ENCODE data around the gene BCORL1.
A peak's percentile ranks its signal among the peaks of the same experiment; 100 is the strongest.

Gene BCORL1

DNA sequence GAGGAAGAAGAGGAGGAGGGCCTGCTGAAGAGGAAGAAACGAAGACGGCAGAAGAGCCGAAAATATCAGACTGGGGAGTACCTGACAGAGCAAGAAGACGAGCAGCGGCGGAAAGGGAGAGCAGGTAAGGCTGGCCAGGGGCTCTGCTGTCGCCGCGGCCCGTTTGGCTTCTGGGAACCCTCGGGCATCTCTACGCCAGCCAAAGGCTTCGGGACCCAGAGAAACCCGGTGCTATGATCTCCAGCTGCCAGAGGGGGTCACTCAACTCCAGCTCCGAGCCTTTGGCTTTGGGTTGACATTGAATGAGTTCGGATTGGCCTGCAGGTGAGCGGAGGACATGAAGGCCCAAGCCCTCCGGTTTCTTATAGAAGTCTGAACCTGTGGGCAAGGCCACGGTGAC lies 42.8 kb downstream of the BCORL1 start:
- Histone ChIP-seq H3K9ac (ENCODE audit: low read length) (no peak overlapping the region), H3K4me3 (ENCODE audit: low read length) (no peak overlapping the region), H3K27me3 (ENCODE audit: control insufficient read depth, insufficient read depth, low read length) (no peaks in the 10 kb centered on the region), H3K4me1 (ENCODE audit: control insufficient read depth, insufficient read depth, low read length) (no peaks in the 10 kb centered on the region), H3K27ac (ENCODE audit: low read depth, low read length) (no peak overlapping the region), H3K36me3 (ENCODE audit: control insufficient read depth, insufficient read depth, low read length) (peaks cover 5% of the 10 kb centered on the region)

DNA sequence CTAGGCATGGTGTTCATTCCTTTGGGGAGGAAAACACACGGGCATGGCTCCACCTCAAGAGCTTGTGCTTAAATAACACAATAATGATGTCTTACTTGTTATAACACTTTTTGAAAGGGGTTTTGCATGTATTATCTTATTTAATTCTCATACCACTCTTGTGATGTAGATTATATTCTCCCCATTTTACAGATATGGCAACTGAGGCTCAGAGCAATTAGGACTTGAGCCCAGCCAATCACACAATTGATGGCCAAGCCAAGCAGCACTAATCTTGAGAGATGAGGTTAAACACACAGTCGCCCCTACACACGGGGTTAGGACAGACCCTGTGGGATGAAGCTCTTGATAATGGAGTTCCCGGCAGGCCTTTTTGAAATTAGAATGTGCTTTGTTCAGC lies 45.1 kb downstream of the BCORL1 start:
- H3K9ac ChIP-seq (ENCODE audit: low read length): no peak overlapping the region
- no peaks in the 10 kb centered on the region for H3K4me1 ChIP-seq (ENCODE audit: control insufficient read depth, insufficient read depth, low read length)
- H3K4me3 ChIP-seq (ENCODE audit: low read length): no peak overlapping the region
- H3K27ac ChIP-seq (ENCODE audit: low read depth, low read length): no peak overlapping the region
- no peaks in the 10 kb centered on the region for H3K27me3 ChIP-seq (ENCODE audit: control insufficient read depth, insufficient read depth, low read length)
- H3K36me3 ChIP-seq (ENCODE audit: control insufficient read depth, insufficient read depth, low read length): peaks cover 11% of the 10 kb centered on the region

DNA sequence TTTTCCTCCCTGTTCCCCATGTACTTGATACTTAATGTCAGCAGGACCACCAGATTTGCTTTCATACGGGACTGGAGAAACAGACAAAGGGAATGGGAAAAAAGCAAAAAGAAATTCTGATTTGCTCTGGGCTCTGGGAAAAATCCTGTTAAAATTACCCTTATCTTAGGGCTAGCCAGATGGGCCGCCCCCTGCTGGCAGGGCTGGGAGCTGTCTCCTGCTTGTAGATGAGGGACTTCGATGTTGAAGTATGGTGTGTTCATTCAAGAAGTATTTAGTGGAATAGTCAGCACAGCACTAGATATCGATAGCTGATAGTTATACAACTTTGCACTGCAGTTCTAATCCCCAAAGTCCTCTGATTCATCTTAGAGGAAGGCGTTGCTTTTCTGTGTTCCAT lies 45.8 kb downstream of the BCORL1 start:
- Histone ChIP-seq H3K36me3 (ENCODE audit: control insufficient read depth, insufficient read depth, low read length) (peaks cover 11% of the 10 kb centered on the region), H3K9ac (ENCODE audit: low read length) (no peak overlapping the region), H3K4me1 (ENCODE audit: control insufficient read depth, insufficient read depth, low read length) (no peaks in the 10 kb centered on the region), H3K4me3 (ENCODE audit: low read length) (no peak overlapping the region), H3K27me3 (ENCODE audit: control insufficient read depth, insufficient read depth, low read length) (no peaks in the 10 kb centered on the region), H3K27ac (ENCODE audit: low read depth, low read length) (no peak overlapping the region)

DNA sequence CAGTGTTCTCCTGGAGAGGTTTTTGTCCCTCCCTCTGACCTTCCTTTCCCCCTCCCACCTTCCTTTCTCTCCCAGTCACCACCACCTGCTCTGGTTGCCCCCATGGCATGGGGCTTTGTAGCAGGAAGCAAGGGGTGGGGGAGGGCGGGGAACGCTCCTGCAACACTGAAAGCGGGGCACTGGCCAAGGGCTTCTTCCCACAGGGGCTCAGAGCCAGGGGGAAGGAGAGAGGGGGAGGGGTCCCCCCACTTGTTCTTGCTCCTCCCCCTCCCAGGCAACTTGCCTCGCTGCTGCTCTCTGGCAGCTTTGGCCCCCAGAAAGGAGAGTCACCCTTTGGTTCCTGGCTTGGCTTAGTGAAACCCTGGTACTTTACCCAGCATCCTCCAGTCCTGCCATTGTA lies 48.4 kb downstream of the BCORL1 start:
- H3K27me3 ChIP-seq (ENCODE audit: control insufficient read depth, insufficient read depth, low read length): no peaks in the 10 kb centered on the region

DNA sequence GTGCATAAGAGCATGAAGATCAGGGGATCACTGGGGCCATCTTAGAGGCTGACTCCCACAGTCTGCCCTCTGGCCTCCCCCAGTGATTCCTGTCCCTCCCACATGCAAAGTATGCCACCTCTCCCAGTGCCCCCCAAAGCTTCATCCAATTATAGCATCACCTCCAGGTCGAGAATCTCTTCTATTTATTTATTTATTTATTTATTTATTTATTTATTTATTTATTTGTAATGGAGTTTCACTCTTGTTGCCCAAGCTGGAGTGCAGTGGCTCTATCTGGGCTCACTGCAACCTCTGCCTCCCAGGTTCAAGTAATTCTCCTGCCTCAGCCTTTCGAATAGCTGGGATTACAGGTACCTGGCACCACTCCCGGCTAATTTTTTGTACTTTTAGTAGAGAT lies 50.1 kb downstream of the BCORL1 start:
- Histone ChIP-seq H3K36me3 (ENCODE audit: control insufficient read depth, insufficient read depth, low read length) (peaks cover 20% of the 10 kb centered on the region), H3K27me3 (ENCODE audit: control insufficient read depth, insufficient read depth, low read length) (no peaks in the 10 kb centered on the region), H3K4me3 (ENCODE audit: low read length) (no peak overlapping the region), H3K9ac (ENCODE audit: low read length) (no peak overlapping the region), H3K27ac (ENCODE audit: low read depth, low read length) (no peak overlapping the region), H3K4me1 (ENCODE audit: control insufficient read depth, insufficient read depth, low read length) (no peaks in the 10 kb centered on the region)

More for the DNA sequence above, 48.4 kb downstream of the BCORL1 start:
- Histone ChIP-seq H3K36me3 (ENCODE audit: control insufficient read depth, insufficient read depth, low read length) (peaks cover 15% of the 10 kb centered on the region), H3K9ac (ENCODE audit: low read length) (no peak overlapping the region), H3K27ac (ENCODE audit: low read depth, low read length) (no peak overlapping the region), H3K4me3 (ENCODE audit: low read length) (no peak overlapping the region), H3K4me1 (ENCODE audit: control insufficient read depth, insufficient read depth, low read length) (no peaks in the 10 kb centered on the region)

DNA sequence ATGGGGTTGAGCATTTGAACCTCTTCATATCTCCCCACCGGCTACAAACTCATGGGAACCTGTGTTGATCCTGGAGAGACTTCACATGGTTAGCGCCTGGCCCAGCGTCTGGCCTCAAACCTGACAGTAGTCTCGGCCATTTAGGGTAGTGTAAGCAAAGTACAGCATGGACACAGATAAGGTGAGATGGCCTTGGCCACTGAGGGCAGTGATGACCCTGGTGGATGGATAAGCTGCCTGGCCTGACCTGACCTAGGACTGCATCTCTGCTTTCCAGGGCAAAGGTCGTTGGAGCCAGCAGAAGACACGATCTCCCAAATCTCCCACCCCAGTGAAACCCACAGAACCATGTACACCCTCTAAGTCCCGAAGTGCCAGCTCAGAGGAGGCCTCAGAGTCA lies 51.7 kb downstream of the BCORL1 start:
- H3K27me3 ChIP-seq (ENCODE audit: control insufficient read depth, insufficient read depth, low read length): no peaks in the 10 kb centered on the region
- H3K9ac ChIP-seq (ENCODE audit: low read length): no peak overlapping the region
- no peak overlapping the region for H3K27ac ChIP-seq (ENCODE audit: low read depth, low read length)
- H3K4me3 ChIP-seq (ENCODE audit: low read length): no peak overlapping the region
- no peaks in the 10 kb centered on the region for H3K4me1 ChIP-seq (ENCODE audit: control insufficient read depth, insufficient read depth, low read length)
- peaks cover 25% of the 10 kb centered on the region for H3K36me3 ChIP-seq (ENCODE audit: control insufficient read depth, insufficient read depth, low read length)

DNA sequence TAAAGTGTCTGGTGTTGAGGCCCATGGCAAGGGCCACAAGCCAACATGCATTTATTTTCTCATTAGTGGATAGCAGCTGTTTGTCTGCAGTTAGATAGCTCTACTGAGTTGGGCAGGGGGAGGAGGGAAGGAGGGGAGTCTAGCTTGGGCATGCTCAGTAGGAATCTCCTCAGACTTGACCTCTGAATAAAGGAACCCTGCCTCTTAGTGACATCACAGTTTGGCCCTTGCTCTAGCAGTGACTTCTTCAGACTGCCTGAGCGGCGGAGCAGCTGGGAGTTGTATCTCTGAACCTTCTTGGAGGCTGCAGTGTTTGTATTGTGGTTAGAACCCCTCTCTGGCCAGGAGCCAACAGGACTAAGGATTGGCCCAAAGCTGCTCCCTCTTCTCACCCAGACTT lies 57.4 kb downstream of the BCORL1 start:
- H3K4me1 ChIP-seq (ENCODE audit: control insufficient read depth, insufficient read depth, low read length): no peaks in the 10 kb centered on the region
- peaks cover 16% of the 10 kb centered on the region for H3K36me3 ChIP-seq (ENCODE audit: control insufficient read depth, insufficient read depth, low read length)
- no peaks in the 10 kb centered on the region for H3K27me3 ChIP-seq (ENCODE audit: control insufficient read depth, insufficient read depth, low read length)
- no peak overlapping the region for H3K9ac ChIP-seq (ENCODE audit: low read length)
- no peak overlapping the region for H3K27ac ChIP-seq (ENCODE audit: low read depth, low read length)
- no peak overlapping the region for H3K4me3 ChIP-seq (ENCODE audit: low read length)

DNA sequence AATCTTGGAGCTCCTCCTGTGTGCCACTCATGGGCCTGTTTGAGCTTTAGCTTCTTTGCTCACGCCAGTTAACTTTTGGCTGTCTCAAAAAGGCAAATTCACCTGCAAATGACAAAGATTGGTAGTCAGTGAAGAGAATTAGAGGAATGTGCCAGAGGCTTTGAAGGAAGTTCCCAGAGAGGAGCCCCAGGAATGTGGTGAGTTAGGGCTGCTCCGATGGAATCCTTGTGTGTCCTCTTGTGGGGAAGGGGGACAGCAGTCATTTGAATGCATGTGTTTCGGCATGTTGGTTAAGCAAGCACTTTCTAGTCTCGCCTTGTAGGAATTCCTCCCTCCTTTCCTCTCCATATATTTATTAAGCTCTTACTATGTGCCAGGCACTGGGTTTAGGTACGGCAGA lies 65.0 kb downstream of the BCORL1 start:
- no peaks in the 10 kb centered on the region for H3K4me1 ChIP-seq (ENCODE audit: control insufficient read depth, insufficient read depth, low read length)
- H3K27ac ChIP-seq (ENCODE audit: low read depth, low read length): no peak overlapping the region
- no peak overlapping the region for H3K9ac ChIP-seq (ENCODE audit: low read length)
- no peak overlapping the region for H3K4me3 ChIP-seq (ENCODE audit: low read length)
- no peaks in the 10 kb centered on the region for H3K27me3 ChIP-seq (ENCODE audit: control insufficient read depth, insufficient read depth, low read length)
- peaks cover 10% of the 10 kb centered on the region for H3K36me3 ChIP-seq (ENCODE audit: control insufficient read depth, insufficient read depth, low read length)

DNA sequence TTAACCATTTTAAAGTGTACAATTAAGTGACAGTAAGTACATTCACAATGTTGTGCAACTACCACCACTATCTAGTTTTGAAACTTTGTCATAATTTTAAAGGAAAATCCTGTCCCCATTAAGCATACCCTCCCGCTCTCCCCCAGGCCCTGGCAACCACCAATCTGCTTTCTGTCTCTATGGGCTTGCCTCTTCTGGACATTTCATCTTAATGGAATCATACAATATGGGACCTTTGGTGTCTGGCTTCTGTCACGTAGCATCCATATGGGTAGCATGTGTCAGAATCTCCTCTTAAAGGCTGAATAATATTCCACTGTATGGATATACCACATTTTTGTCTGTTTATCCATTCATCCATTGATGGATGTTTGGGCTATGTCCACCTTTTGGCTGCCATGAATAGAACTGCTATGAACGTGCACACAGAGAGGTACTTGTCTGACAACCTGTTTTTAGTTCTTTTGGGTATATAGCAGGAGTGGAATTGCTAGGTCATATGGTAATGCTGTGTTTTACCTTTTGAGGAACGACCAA lies 66.3 kb downstream of the BCORL1 start:
- Histone ChIP-seq H3K4me3 (ENCODE audit: low read length) (no peak overlapping the region), H3K27me3 (ENCODE audit: control insufficient read depth, insufficient read depth, low read length) (no peaks in the 10 kb centered on the region), H3K9ac (ENCODE audit: low read length) (no peak overlapping the region), H3K36me3 (ENCODE audit: control insufficient read depth, insufficient read depth, low read length) (peaks cover 12% of the 10 kb centered on the region), H3K4me1 (ENCODE audit: control insufficient read depth, insufficient read depth, low read length) (no peaks in the 10 kb centered on the region), H3K27ac (ENCODE audit: low read depth, low read length) (no peak overlapping the region)

DNA sequence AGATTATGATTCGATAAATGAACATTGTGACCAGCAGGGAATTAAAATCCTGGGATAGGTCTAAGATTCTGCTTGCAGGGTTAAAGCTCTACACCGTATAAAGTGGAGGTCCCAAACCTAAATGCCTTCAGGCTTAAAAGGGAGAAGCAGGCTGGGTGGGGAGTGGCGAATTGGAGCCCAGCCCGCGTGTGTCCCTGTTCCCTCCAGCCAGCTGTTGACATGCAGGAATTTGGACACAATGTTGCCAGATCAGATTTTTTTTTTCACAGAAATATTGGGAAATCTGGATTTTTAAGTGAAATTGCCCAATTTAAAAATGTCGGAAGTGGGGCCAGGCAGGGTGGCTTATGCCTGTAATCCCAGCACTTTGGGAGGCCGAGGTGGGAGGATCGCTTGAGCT lies 67.4 kb downstream of the BCORL1 start:
- peaks cover 12% of the 10 kb centered on the region for H3K36me3 ChIP-seq (ENCODE audit: control insufficient read depth, insufficient read depth, low read length)
- no peak overlapping the region for H3K9ac ChIP-seq (ENCODE audit: low read length)

DNA sequence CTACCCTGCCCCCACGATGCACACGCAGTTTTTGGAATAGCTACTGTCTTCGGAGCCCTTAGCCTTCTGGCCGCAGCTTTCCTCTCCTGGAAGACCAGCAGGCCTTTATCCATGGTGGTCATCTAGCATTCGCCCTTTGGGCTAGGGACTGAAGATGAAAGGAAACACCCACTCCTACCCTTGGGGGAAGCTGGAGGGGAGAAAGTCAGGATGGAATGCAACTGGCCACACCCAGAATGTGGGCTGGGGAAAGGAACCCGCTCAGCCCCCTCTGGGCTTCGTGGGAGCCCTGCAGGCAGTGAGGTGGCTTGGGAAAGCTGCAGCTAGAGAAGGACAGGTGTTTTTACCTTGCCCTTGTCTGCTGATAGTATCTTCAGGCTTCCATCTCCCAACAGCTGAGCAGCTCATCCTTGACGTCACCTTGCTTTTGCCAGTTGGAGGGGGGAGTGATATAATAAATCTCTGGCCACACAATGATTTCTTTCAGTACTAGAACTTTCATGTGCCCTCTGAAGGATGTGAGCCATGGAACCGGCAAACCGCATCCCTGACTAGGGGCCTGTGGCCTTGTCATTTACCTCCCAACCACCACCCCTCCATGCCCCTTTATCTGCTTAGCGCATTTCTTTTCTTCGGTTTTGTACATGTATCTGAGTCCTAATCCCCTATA lies 68.9 kb downstream of the BCORL1 start:
- H3K4me3 ChIP-seq (ENCODE audit: low read length): no peak overlapping the region
- no peaks in the 10 kb centered on the region for H3K27me3 ChIP-seq (ENCODE audit: control insufficient read depth, insufficient read depth, low read length)
- peaks cover 12% of the 10 kb centered on the region for H3K36me3 ChIP-seq (ENCODE audit: control insufficient read depth, insufficient read depth, low read length)
- no peak overlapping the region for H3K9ac ChIP-seq (ENCODE audit: low read length)
- no peak overlapping the region for H3K27ac ChIP-seq (ENCODE audit: low read depth, low read length)
- no peaks in the 10 kb centered on the region for H3K4me1 ChIP-seq (ENCODE audit: control insufficient read depth, insufficient read depth, low read length)

More for the DNA sequence above, 67.4 kb downstream of the BCORL1 start:
- H3K27ac ChIP-seq (ENCODE audit: low read depth, low read length): no peak overlapping the region
- no peak overlapping the region for H3K4me3 ChIP-seq (ENCODE audit: low read length)
- H3K4me1 ChIP-seq (ENCODE audit: control insufficient read depth, insufficient read depth, low read length): no peaks in the 10 kb centered on the region
- H3K27me3 ChIP-seq (ENCODE audit: control insufficient read depth, insufficient read depth, low read length): no peaks in the 10 kb centered on the region

DNA sequence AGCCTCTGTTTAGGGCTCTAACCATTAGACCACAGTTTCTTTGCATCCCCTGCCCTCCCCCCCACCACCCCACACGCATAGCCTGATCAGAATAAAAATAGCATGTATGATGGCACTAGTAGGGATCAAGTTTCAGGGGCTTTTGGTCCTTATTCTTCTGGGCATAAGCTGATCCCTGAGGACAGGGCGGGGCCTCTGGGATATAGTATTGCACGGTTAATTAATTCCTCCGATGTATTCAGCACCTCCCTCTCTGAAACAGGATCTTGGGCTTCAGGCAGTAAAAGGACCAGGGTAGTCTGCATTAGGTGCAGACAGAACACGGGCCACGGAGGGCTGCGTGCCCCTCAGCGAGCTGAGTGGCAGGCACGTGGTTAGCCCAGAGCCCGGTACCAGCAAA lies 70.8 kb downstream of the BCORL1 start:
- peaks cover 12% of the 10 kb centered on the region for H3K36me3 ChIP-seq (ENCODE audit: control insufficient read depth, insufficient read depth, low read length)
- H3K4me1 ChIP-seq (ENCODE audit: control insufficient read depth, insufficient read depth, low read length): no peaks in the 10 kb centered on the region
- H3K27me3 ChIP-seq (ENCODE audit: control insufficient read depth, insufficient read depth, low read length): no peaks in the 10 kb centered on the region

DNA sequence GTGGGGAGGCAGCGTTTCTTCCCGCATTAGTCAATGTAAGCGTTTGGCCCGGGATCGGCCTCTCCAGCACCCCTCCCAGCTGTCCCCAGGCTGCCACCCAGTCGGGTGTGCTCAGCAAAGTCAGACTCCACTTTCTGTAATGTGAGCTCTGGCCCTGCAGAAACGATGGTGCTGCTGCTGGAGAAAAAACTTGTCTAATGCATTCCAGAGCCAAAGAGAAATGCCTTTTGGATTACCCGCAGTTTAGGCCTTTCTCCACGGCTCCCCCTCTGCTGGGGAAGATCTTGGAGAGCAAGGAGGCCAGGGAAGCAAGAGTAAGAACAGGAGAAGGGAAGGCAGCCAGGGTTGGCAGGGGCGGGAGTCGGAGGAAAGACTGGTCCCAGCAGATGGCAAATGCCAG lies 72.7 kb downstream of the BCORL1 start:
- Histone ChIP-seq H3K36me3 (ENCODE audit: control insufficient read depth, insufficient read depth, low read length) (peaks cover 12% of the 10 kb centered on the region), H3K9ac (ENCODE audit: low read length) (no peak overlapping the region), H3K27me3 (ENCODE audit: control insufficient read depth, insufficient read depth, low read length) (no peaks in the 10 kb centered on the region), H3K27ac (ENCODE audit: low read depth, low read length) (peak overlapping the region; percentile 28), H3K4me1 (ENCODE audit: control insufficient read depth, insufficient read depth, low read length) (no peaks in the 10 kb centered on the region), H3K4me3 (ENCODE audit: low read length) (no peak overlapping the region)

More for the DNA sequence above, 70.8 kb downstream of the BCORL1 start:
- Histone ChIP-seq H3K9ac (ENCODE audit: low read length) (no peak overlapping the region), H3K27ac (ENCODE audit: low read depth, low read length) (no peak overlapping the region), H3K4me3 (ENCODE audit: low read length) (no peak overlapping the region)
